ENCODE measurements around the gene PRDM8.
"Not testable (repeated sequence)": the region's sequence is repeated elsewhere in the genome, so short reads cannot be mapped to it uniquely, and the experiment has no call there.

The PRDM8 gene

DNA sequence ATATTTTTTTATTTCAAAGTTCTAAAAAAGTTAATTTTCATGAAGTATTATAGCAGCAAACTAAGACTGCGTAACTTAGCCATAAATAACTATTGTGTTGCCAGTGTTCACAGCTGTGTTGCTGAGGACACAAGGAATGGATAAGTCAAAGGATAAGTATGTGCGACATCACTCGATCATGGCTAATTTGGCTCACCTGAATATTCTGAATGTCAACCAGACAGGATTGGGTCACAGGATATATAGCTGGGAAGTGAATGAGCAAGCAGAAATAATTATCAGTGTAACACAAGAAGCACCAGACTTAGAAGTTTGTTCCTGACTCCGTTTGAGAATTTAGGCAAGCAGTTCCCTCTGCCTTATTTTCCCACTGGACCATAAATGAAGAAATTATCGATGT, 33.9 kb downstream of the PRDM8 start:
- no peak for ATAC-seq

DNA sequence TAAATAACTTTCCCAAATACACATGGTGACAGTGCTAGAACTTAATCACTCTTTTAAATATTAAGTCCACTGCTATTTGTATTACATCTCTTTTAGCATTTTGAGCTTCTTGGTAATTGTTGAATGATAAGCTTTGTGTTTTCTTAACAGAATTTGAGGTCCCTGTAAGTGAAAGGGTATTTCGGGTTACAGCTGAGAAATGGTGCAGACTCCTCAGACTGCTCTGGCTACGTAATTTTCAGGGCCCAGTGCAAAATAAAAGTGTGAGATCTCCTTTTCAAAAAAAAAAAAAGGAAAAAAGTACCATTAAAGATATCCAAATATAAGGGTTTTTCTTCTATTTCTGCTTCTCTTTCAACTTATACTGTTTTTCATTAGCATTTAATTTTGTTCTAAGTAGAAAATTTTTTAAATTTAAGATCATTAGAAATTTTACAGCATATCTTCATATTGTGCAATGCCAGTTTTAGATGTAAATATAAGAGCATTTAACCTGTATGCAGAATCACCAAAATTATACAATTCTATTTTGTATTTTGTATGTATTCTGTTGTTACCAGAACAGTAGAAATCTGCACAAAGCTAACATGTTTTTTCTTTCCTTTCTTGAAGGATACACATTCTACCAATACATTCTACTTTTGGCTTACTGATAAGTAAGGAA, 35.5 kb downstream of the PRDM8 start:
- ATAC-seq: no peak

DNA sequence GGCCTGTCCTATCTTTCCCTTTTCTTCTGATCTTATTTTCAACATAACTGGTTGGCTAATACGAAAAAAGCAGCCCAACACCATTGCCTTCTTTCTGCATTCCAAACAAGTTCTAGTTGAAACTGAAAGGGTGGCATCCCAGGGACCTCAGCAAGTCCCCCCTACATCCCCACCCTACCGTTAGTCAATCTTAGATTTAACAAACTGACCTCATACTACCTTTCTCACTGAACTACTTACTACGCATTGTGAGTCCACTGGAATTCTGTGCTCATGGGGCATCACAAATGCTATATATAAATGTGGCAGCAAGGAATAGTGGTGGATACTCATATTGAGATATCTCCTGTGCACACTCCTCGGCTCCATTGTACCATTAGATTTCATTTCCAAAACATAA, 36.1 kb downstream of the PRDM8 start:
- ATAC-seq: no peak

DNA sequence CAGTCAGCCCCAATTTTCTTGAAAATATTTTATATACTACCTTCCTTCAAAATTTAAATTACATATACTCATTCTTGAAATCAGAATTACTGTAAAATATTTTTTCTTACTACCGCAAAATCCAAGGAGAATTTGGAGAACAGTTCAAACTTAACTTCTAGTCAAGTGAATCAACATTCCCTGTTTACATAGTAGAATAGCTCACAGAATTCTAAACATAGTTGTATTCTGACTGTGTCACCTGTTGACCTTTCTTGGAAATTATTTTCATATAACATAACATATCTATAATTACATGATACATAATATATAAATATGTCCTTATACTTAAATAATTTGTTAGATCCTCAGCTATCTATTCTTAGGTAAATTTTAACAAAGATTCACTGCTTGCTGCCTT, 38.1 kb downstream of the PRDM8 start:
- ATAC-seq: no peak

DNA sequence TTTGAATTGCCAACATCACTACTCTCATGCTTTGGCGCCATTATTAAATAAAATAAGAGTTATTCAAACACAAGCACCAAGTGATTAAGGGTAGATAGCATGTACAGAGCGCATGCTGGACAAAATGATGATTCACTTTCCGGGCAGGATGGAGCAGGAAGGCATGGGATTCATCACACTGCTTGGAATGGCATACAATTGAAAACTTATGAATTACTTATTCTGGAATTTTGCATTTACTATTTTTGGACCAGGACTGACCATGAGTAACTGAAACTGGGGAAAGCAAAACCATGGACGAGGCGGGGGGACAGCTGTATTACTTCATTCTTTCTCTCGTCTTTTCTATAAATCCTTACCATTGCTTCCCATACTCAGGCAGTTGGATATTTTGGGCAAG, 40.7 kb downstream of the PRDM8 start:
- ATAC-seq: no peak

DNA sequence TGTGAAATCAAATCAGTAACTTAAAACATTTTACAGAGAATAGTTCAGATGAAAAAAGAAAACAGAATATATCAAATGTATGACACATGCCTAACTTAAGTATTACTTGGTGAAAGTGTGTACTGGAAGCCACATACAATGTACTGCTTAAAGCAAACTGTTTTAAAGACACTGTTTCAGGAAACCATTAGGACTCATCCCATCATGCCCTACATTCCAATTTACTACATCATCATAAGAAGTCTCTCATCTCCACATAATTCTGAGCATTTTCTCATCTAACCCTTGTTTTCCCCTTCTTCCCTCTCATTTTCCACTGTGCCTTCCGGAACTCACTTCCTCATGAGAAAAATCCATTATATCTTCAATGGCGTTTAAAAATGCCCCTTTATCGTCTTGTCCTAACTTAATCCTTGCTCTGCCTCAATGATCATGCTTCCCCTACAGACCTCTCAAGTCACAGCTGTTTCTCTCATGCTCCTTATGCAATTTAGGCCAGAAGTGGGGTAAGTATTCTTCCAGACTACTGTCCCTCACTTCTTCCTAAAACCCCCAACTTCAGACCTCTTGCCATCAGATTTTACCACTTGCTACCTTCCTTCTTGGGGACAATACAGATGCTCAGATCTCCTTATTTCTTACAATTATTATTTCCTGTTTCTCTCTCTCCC, 42.3 kb downstream of the PRDM8 start:
- no peak for ATAC-seq

DNA sequence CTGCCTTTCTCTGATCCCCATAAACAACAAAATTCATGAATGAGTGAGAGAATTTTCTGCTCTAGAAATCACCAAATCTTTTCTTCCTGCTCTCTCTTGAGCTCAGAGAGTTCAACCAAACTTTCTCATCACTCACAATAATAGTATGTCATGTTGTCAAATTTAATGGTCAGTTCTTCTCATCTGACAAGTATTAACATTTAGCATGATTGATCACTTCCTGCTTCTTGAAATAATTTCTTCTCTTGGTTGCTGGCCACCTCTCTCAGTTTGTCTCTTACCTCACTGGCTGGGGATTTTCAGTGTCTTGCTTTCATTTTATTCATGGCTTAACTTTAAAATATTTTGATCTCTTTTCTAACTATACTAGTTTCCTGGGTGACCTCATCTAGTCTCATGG, 43.7 kb downstream of the PRDM8 start:
- ATAC-seq: no peak

DNA sequence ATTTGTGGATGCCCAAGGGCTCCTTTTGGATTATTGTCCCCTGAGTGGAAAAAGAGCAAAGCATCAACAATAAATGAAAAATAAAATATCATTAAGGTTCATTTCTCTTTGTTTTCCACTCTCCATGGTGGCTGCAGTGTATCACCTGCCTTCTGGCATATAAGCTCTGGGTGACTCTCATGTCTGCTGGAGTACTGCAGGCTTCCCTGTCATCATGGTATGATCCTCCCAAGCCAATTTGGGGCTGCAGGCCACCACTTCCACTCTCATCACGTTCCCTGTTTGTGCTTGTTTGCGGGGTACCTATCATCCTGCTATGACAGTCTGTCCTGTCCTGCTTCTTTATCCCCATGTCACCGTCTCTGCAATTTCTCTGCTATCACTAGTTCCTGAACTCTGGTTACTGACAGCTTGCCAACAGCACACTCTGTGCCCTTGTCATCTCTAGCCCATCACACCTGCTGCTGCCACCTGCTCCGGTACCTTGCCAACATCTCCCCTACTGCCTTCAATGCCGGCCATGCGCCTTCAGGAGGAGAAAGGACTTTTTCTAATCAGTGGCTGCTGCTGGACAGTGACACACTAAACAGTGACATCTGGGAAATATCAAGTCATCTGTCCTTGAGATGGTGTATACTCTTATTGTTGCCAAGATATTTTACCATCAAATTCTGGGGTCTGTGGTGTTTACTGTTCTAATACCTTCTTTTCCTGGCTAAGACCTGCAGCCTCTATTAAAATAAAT, 46.1 kb downstream of the PRDM8 start:
- ATAC-seq: no peak

DNA sequence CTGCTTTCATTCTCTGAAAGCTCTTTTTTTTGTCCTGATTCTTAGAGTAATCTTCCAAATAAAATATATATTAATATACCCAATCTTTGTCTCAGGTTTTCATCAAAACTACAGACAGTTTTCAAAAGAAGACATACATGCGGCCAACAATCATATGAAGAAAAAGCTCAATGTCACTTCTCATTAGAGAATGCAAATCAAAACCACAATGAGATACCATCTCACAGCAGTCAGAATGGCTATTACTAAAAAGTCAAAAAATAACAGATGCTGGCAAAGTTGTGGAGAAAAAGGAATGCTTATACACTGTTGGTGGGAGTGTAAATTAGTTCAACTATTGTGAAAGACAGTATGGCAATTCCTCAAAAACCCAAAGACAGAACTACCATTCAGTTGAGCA, 50.2 kb downstream of the PRDM8 start:
- ATAC-seq: not testable (repeated sequence)

DNA sequence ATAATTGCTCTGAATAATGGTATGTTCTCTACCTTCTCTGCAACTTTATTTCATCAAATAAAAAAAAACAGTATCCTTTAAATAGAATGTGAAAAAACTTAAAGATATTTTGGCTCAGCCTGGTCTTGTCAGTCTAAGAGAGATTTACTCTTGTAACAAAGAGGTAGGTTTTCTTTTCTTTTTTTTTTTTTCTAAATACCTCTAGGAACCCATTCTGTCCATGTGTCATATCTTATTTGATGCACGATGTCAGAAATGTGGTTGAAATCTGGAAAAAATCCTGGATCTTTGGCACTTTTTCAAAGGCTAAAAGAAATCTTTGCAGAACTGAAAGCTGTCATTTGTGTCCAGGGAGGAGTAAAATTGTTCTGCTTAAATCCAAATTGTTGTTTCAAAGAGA, 51.8 kb downstream of the PRDM8 start:
- no peak for ATAC-seq

DNA sequence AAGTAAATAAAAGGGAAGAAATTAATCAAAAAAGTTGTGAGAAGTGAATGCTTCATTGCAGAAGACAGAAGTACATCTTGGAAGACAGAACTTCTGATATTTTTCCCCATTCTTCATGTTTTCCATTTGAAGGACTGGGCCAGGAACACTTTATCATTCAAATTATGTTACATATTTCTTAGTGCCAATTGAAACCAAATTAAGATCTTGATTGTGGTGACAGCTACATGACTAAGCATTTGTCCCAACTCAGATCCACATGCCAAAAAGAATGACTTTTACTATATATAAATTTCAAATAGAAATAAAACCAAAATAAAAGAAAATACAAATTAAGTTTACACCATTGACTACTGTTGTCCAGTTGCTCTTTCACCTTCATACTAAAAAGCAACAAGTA, 55.1 kb downstream of the PRDM8 start:
- no peak for ATAC-seq

DNA sequence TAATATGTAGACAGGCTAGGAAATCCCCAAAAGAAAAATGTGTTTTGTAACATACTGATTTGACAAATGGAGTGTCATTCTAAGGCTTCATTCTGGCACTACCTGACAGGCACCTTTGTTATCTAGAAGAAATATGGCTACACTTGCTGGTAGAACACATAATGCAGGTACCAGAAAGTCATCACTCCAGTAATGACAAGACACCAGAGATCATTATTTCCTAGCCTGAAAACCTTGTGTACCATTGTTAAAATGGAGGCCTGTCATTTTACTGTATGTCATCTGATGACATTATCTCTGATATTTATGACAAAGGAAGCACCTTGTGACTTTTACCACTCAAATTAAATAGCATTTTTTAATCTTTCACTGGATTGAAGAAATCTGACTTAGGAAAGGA, 55.6 kb downstream of the PRDM8 start:
- no peak for ATAC-seq

DNA sequence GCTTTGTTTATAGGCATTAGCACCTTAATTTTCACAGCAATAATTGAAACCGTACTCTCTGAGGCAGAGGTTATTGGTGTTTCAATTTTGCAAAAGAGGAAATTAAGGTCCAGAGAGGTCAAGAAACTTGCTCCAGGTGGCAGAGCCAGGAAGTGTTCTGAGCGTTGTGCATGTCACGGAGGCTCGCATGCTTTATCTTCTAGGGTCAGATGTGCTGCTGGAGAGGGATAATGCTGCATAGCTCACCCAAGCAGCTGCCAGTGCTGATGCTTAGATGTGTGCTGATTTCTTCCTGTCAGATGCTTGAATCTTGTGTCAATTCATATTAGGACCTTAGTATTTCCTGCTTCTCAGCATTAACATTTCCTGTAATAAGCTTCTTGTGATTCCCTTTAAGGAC, 56.2 kb downstream of the PRDM8 start:
- no peak for ATAC-seq
